HepG2 (cell line): ENCODE measurements around the gene EOLA1. TPM values are rescaled to one million over a fixed set of nuclear protein-coding genes. Genes with fewer than 3 reads are reported as not detected.
A peak's percentile ranks its signal among the peaks of the same experiment; 100 is the strongest.

Source experiments
- BCL6 ChIP-seq: IDR thresholded peaks from 2 replicates; pipeline ENCODE4 v1.6.1; 2016; ENCODE audit warnings: missing genetic modification reagents, missing compliant biosample characterization
- ETS1 ChIP-seq: sonication (generic); formaldehyde crosslinking; IDR thresholded peaks from 2 replicates; pipeline ENCODE4 v1.4.0; 2020; ENCODE audit warnings: missing genetic modification reagents
- HOXA7 ChIP-seq: sonication (generic); formaldehyde crosslinking; IDR thresholded peaks from 2 replicates; pipeline ENCODE4 v1.8.1; 2022; ENCODE audit warnings: mild to moderate bottlenecking, missing genetic modification reagents, moderate library complexity
- HOXA9 ChIP-seq: sonication (generic); formaldehyde crosslinking; IDR thresholded peaks from 2 replicates; pipeline ENCODE4 v1.8.1; 2022; ENCODE audit warnings: missing genetic modification reagents, mild to moderate bottlenecking, moderate library complexity, borderline replicate concordance
- KAT2B ChIP-seq: fragments of 150-350 bp; IDR thresholded peaks from 2 replicates; pipeline ENCODE4 v1.6.1; 2014; ENCODE audit warnings: low read depth, low read length, borderline replicate concordance
- MAZ ChIP-seq, 2 experiments: sonication (generic) in 1 of 2; formaldehyde crosslinking in 1 of 2; IDR thresholded peaks; 2 replicates each; pipeline versions ENCODE4 v1.5.0 to v1.6.1; 2012 to 2020; ENCODE audit warnings: low read depth in 2 of 2, mild to moderate bottlenecking in 2 of 2, borderline replicate concordance in 1 of 2, improper control_type of control experiment in 1 of 2, low read length in 1 of 2, missing genetic modification reagents in 1 of 2, moderate library complexity in 1 of 2
- PHB2 ChIP-seq: fragments of 450-650 bp; IDR thresholded peaks from 2 replicates; pipeline ENCODE4 v1.6.1; 2018; ENCODE audit not compliant: partially characterized antibody
- PRDM15 ChIP-seq: sonication (generic); formaldehyde crosslinking; IDR thresholded peaks from 2 replicates; pipeline ENCODE4 v1.4.0; 2020; ENCODE audit warnings: missing genetic modification reagents
- RFX3 ChIP-seq: IDR thresholded peaks from 2 replicates; pipeline ENCODE4 v1.6.1; 2016; ENCODE audit warnings: missing biosample characterization, missing genetic modification reagents
- SIN3B ChIP-seq: fragments of 150-350 bp; IDR thresholded peaks from 2 replicates; pipeline ENCODE4 v1.6.1; 2014; ENCODE audit warnings: low read length
- SYNCRIP ChIP-seq: fragments of 200-400 bp; formaldehyde crosslinking; IDR thresholded peaks from 2 replicates; pipeline ENCODE4 v1.6.1; 2018; ENCODE audit warnings: mild to moderate bottlenecking, low read depth, low read length; ENCODE audit not compliant: insufficient read depth
- TAF1 ChIP-seq: sonication (generic); formaldehyde crosslinking; IDR thresholded peaks from 2 replicates; pipeline ENCODE4 v1.4.0; 2020; ENCODE audit warnings: missing genetic modification reagents
- ZFYVE20 ChIP-seq: sonication (generic); formaldehyde crosslinking; IDR thresholded peaks from 2 replicates; pipeline ENCODE4 v1.8.0; 2023; ENCODE audit warnings: low read depth, mild to moderate bottlenecking, moderate library complexity, missing genetic modification reagents, borderline replicate concordance
- ZNF614 ChIP-seq: IDR thresholded peaks from 2 replicates; pipeline ENCODE4 v1.6.1; 2018; ENCODE audit warnings: missing biosample characterization, missing genetic modification reagents, inconsistent platforms, borderline replicate concordance
- ZNF749 ChIP-seq: sonication (generic); formaldehyde crosslinking; IDR thresholded peaks from 2 replicates; pipeline ENCODE4 v1.8.0; 2022; ENCODE audit warnings: mild to moderate bottlenecking, missing genetic modification reagents, moderate library complexity, borderline replicate concordance
- ZNF800 ChIP-seq: sonication (generic); formaldehyde crosslinking; IDR thresholded peaks from 2 replicates; pipeline ENCODE4 v1.4.0; 2020; ENCODE audit warnings: missing genetic modification reagents
- polyA plus RNA-seq, 8 experiments: library from polyadenylated mRNA; depleted of rRNA in 3 of 8; stranded (reverse) in 7 of 8; unstranded in 1 of 8; fragments of >200 nt; fragmentation: Illumina TruSeq in 4 of 8; extraction: Trizol in 4 of 8; gene quantifications; 2 replicates each; pipeline versions ENCODE4 v1.2.1 to v1.2.3, GENCODE V29; 2011 to 2016; ENCODE audit warnings: low read depth in 4 of 8, missing spikeins in 1 of 8, mixed read lengths in 1 of 8; ENCODE audit not compliant: insufficient read depth in 1 of 8
- total RNA-seq, 5 experiments: library from RNA; depleted of rRNA; stranded (reverse); fragments of >200 nt; fragmentation: Illumina TruSeq; extraction: Trizol; gene quantifications; 2 replicates each; pipeline ENCODE4 v1.2.3, GENCODE V29; 2016; ENCODE audit warnings: low read depth in 1 of 5
- TF ChIP-seq, protein P1 (sequence below): sonication (generic); formaldehyde crosslinking; IDR thresholded peaks from 2 replicates; pipeline ENCODE4 v1.4.0; 2020; ENCODE audit warnings: missing genetic modification reagents
- TF ChIP-seq, protein P2 (sequence below): sonication (generic); formaldehyde crosslinking; IDR thresholded peaks from 2 replicates; pipeline ENCODE4 v1.9.0; 2021; ENCODE audit warnings: missing genetic modification reagents, mild to moderate bottlenecking, borderline replicate concordance

EOLA1 gene
- total and polyA plus RNA-seq, 2 of the 13 experiments (the other 11 are each of a cell fraction or from before 2014, with no cell fraction given) = 6.5 to 9.6 TPM

- no peak for TF ChIP-seq PHB2
- no peak for TF ChIP-seq ZNF614 (CRISPR knock-in tag)
- TF ChIP-seq ZNF800 = no peak
- TF ChIP-seq, protein P1, sequence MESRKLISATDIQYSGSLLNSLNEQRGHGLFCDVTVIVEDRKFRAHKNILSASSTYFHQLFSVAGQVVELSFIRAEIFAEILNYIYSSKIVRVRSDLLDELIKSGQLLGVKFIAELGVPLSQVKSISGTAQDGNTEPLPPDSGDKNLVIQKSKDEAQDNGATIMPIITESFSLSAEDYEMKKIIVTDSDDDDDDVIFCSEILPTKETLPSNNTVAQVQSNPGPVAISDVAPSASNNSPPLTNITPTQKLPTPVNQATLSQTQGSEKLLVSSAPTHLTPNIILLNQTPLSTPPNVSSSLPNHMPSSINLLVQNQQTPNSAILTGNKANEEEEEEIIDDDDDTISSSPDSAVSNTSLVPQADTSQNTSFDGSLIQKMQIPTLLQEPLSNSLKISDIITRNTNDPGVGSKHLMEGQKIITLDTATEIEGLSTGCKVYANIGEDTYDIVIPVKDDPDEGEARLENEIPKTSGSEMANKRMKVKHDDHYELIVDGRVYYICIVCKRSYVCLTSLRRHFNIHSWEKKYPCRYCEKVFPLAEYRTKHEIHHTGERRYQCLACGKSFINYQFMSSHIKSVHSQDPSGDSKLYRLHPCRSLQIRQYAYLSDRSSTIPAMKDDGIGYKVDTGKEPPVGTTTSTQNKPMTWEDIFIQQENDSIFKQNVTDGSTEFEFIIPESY (CRISPR knock-in tag) = no peak
- no peak for TF ChIP-seq KAT2B
- no peak for TF ChIP-seq SIN3B
- peak; percentile 43; the same call in 1 of the 2 replicates for TF ChIP-seq TAF1 (CRISPR knock-in tag)
- TF ChIP-seq BCL6 = no peak
- TF ChIP-seq HOXA9 = no peak
- no peak for TF ChIP-seq ETS1
- no peak for TF ChIP-seq HOXA7 (CRISPR knock-in tag)
- no peak for TF ChIP-seq ZFYVE20 (CRISPR knock-in tag)
- TF ChIP-seq, protein P2, sequence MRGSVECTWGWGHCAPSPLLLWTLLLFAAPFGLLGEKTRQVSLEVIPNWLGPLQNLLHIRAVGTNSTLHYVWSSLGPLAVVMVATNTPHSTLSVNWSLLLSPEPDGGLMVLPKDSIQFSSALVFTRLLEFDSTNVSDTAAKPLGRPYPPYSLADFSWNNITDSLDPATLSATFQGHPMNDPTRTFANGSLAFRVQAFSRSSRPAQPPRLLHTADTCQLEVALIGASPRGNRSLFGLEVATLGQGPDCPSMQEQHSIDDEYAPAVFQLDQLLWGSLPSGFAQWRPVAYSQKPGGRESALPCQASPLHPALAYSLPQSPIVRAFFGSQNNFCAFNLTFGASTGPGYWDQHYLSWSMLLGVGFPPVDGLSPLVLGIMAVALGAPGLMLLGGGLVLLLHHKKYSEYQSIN = no peak
- no peak for TF ChIP-seq SYNCRIP
- TF ChIP-seq MAZ (IDR thresholded peaks at IDR 0.05; ENCODE audit: borderline replicate concordance, low read depth, low read length) = peak; percentile 12; the same call in 1 of the 2 replicates
- TF ChIP-seq MAZ (CRISPR knock-in tag; IDR thresholded peaks at IDR 0.05; ENCODE audit: low read depth) = no peak
- TF ChIP-seq ZNF749 (CRISPR knock-in tag) = no peak
- no peak for TF ChIP-seq PRDM15
- peak; percentile 56 for TF ChIP-seq RFX3 (CRISPR knock-in tag)
These were observed at the start of gene EOLA1 (continued) for GRCh38 chrX:149540621-149541520.
